Measurements from ENCODE around the gene ID2. TPM values are rescaled to one million over a fixed set of nuclear protein-coding genes. Genes with fewer than 3 reads are reported as not detected.

Gene ID2
- total RNA-seq, 1 donor from 2014 or later: 13.6 TPM

GRCh38 chr2:8657423-8658062, 24.3 kb upstream of the ID2 start:
- TF ChIP-seq EZH2 (IDR thresholded peaks at IDR 0.05; ENCODE audit: insufficient read depth, low read length) (no peak), CTCF (IDR thresholded peaks at IDR 0.05; ENCODE audit: insufficient read depth, low read depth, low read length) (no peak)
- no peak for DNase-seq (ENCODE audit: low read depth)
- H3K9me3 Mint-ChIP-seq (ENCODE audit: unreplicated experiment): peaks cover 5% of the 10 kb centered on the region
- Histone ChIP-seq H3K9ac (ENCODE audit: low read length) (no peak overlapping the region), H4K20me1 (ENCODE audit: insufficient read depth, low read length) (no peaks in the 10 kb centered on the region), H3K4me3 (ENCODE audit: insufficient read depth, low read depth, low read length) (no peak overlapping the region), H3K9me3 (ENCODE audit: insufficient read depth, low read depth, low read length) (no peaks in the 10 kb centered on the region), H2AFZ (ENCODE audit: low read depth, low read length) (no peak overlapping the region), H3K79me2 (ENCODE audit: insufficient read depth, low read length) (no peaks in the 10 kb centered on the region), H3K27me3 (ENCODE audit: insufficient read depth, low read length) (no peaks in the 10 kb centered on the region), H3K27ac (ENCODE audit: low read depth, low read length) (no peak overlapping the region), H3K4me1 (ENCODE audit: insufficient read depth, low read length) (peaks cover 15% of the 10 kb centered on the region), H3K4me2 (ENCODE audit: low read length) (no peak overlapping the region), H3K36me3 (ENCODE audit: insufficient read depth, low read length) (no peaks in the 10 kb centered on the region)
- peaks cover 12% of the 10 kb centered on the region for H3K4me1 Mint-ChIP-seq (ENCODE audit: low read depth, unreplicated experiment)
- H3K27me3 Mint-ChIP-seq (ENCODE audit: low read depth, unreplicated experiment): peaks cover 28% of the 10 kb centered on the region
- no peak overlapping the region for H3K4me3 Mint-ChIP-seq (ENCODE audit: unreplicated experiment)
- H3K27ac Mint-ChIP-seq (ENCODE audit: unreplicated experiment): no peak overlapping the region
- FAIRE-seq: no peak
- H3K36me3 Mint-ChIP-seq (ENCODE audit: low read depth, unreplicated experiment): no peaks in the 10 kb centered on the region

GRCh38 chr2:8658064-8658862, 23.6 kb upstream of the ID2 start:
- Histone ChIP-seq H3K36me3 (ENCODE audit: insufficient read depth, low read length) (no peaks in the 10 kb centered on the region), H3K9me3 (ENCODE audit: insufficient read depth, low read depth, low read length) (no peaks in the 10 kb centered on the region), H3K4me3 (ENCODE audit: insufficient read depth, low read depth, low read length) (no peak overlapping the region), H3K9ac (ENCODE audit: low read length) (no peak overlapping the region), H2AFZ (ENCODE audit: low read depth, low read length) (no peak overlapping the region), H3K4me1 (ENCODE audit: insufficient read depth, low read length) (peaks cover 18% of the 10 kb centered on the region), H3K79me2 (ENCODE audit: insufficient read depth, low read length) (no peaks in the 10 kb centered on the region), H4K20me1 (ENCODE audit: insufficient read depth, low read length) (no peaks in the 10 kb centered on the region), H3K4me2 (ENCODE audit: low read length) (no peak overlapping the region), H3K27ac (ENCODE audit: low read depth, low read length) (no peak overlapping the region), H3K27me3 (ENCODE audit: insufficient read depth, low read length) (no peaks in the 10 kb centered on the region)
- Mint-ChIP-seq H3K36me3 (ENCODE audit: low read depth, unreplicated experiment) (no peaks in the 10 kb centered on the region), H3K9me3 (ENCODE audit: unreplicated experiment) (peaks cover 5% of the 10 kb centered on the region), H3K4me1 (ENCODE audit: low read depth, unreplicated experiment) (peaks cover 14% of the 10 kb centered on the region), H3K27me3 (ENCODE audit: low read depth, unreplicated experiment) (peaks cover 28% of the 10 kb centered on the region), H3K4me3 (ENCODE audit: unreplicated experiment) (no peak overlapping the region), H3K27ac (ENCODE audit: unreplicated experiment) (no peak overlapping the region)
- FAIRE-seq: no peak
- DNase-seq (ENCODE audit: low read depth): no peak
- TF ChIP-seq EZH2 (IDR thresholded peaks at IDR 0.05; ENCODE audit: insufficient read depth, low read length) (no peak), CTCF (IDR thresholded peaks at IDR 0.05; ENCODE audit: insufficient read depth, low read depth, low read length) (no peak)
